GM23338 (cell line): ENCODE measurements around the gene CD86. TPM values are rescaled to one million over a fixed set of nuclear protein-coding genes. Genes with fewer than 3 reads are reported as not detected.

Experiments used
- ATAC-seq: fragments of 200-7000 bp; cut with Tn5 transposase; 3 replicates; pipeline ENCODE4 v1.9.1; 2020
- DNase-seq: peaks from one replicate; pipeline ENCODE4 v3.0.0-alpha.2; 2015; ENCODE audit warnings: low spot score
- H2AFZ ChIP-seq: fragments of 200-600 bp; sonication (generic); 2 replicates; pipeline ENCODE4 v1.8.0; 2016; ENCODE audit warnings: antibody characterized with exemption, mild to moderate bottlenecking, moderate library complexity
- H3F3A ChIP-seq: fragments of 200-600 bp; sonication (generic); replicated peaks from 2 replicates; pipeline ENCODE4 v1.8.0; 2017; ENCODE audit warnings: antibody characterized with exemption, mixed run types, low read depth
- H3K27ac ChIP-seq: fragments of 200-600 bp; sonication (generic); 2 replicates; pipeline ENCODE4 v1.6.1; 2016; ENCODE audit warnings: low read depth
- H3K27me3 ChIP-seq: fragments of 200-600 bp; sonication (generic); 2 replicates; pipeline ENCODE4 v1.8.0; 2016; ENCODE audit warnings: mild to moderate bottlenecking, mixed run types, moderate library complexity; ENCODE audit not compliant: insufficient read depth
- H3K36me3 ChIP-seq: fragments of 200-600 bp; sonication (generic); 2 replicates; pipeline ENCODE4 v1.8.0; 2016; ENCODE audit warnings: mild to moderate bottlenecking; ENCODE audit not compliant: insufficient read depth
- H3K4me1 ChIP-seq: fragments of 200-600 bp; sonication (generic); 2 replicates; pipeline ENCODE4 v1.8.0; 2016; ENCODE audit warnings: mild to moderate bottlenecking, moderate library complexity; ENCODE audit not compliant: insufficient read depth
- H3K4me2 ChIP-seq: fragments of 200-600 bp; sonication (generic); 2 replicates; pipeline ENCODE4 v1.7.1; 2017; ENCODE audit warnings: mixed run types
- H3K4me3 ChIP-seq: fragments of 200-600 bp; sonication (generic); 2 replicates; pipeline ENCODE4 v1.6.1; 2016; ENCODE audit warnings: mixed run types
- H3K79me2 ChIP-seq: fragments of 200-600 bp; sonication (generic); replicated peaks from 2 replicates; pipeline ENCODE4 v1.8.0; 2017; ENCODE audit warnings: mild to moderate bottlenecking; ENCODE audit not compliant: insufficient read depth
- H3K9me2 ChIP-seq: fragments of 200-600 bp; sonication (generic); 2 replicates; pipeline ENCODE4 v1.8.0; 2017; ENCODE audit not compliant: insufficient read depth
- H4K20me1 ChIP-seq: fragments of 200-600 bp; sonication (generic); replicated peaks from 2 replicates; pipeline ENCODE4 v1.8.0; 2017; ENCODE audit warnings: mild to moderate bottlenecking; ENCODE audit not compliant: insufficient read depth
- H3K27ac Mint-ChIP-seq: 2 replicates; pipeline ENCODE4 v1.8.0; 2020; ENCODE audit warnings: inconsistent platforms, mild to moderate bottlenecking, moderate library complexity, mixed read lengths
- H3K27me3 Mint-ChIP-seq: 3 replicates; pipeline ENCODE4 v1.8.0; 2022; ENCODE audit warnings: low read depth, mild to moderate bottlenecking, moderate library complexity, mixed read lengths, inconsistent platforms; ENCODE audit not compliant: insufficient read depth, poor library complexity
- H3K36me3 Mint-ChIP-seq: 3 replicates; pipeline ENCODE4 v1.8.0; 2021; ENCODE audit warnings: low read depth, mild to moderate bottlenecking, inconsistent platforms, moderate library complexity, mixed read lengths
- H3K4me1 Mint-ChIP-seq: 3 replicates; pipeline ENCODE4 v1.8.0; 2020; ENCODE audit warnings: mild to moderate bottlenecking, inconsistent platforms, mixed read lengths
- H3K4me3 Mint-ChIP-seq: 3 replicates; pipeline ENCODE4 v1.8.0; 2021; ENCODE audit warnings: moderate library complexity, mild to moderate bottlenecking, inconsistent platforms, mixed read lengths
- H3K9me3 Mint-ChIP-seq: 3 replicates; pipeline ENCODE4 v1.8.0; 2020; ENCODE audit warnings: moderate library complexity, mild to moderate bottlenecking, inconsistent platforms, mixed read lengths
- CREB1 ChIP-seq: fragments of 250-450 bp; sonication (Bioruptor Pico); IDR thresholded peaks from 2 replicates; pipeline ENCODE4 v1.5.0; 2020; ENCODE audit warnings: low read depth, mild to moderate bottlenecking, moderate library complexity
- EZH2 ChIP-seq: fragments of 200-600 bp; sonication (generic); IDR thresholded peaks from one replicate; pipeline ENCODE4 v1.8.0; 2017; ENCODE audit warnings: antibody characterized with exemption, mild to moderate bottlenecking, low read depth; ENCODE audit not compliant: unreplicated experiment
- EZH2phosphoT487 ChIP-seq: fragments of 200-600 bp; sonication (generic); IDR thresholded peaks from one replicate; pipeline ENCODE4 v1.8.1; 2018; ENCODE audit warnings: antibody characterized with exemption; ENCODE audit not compliant: unreplicated experiment
- JUNB ChIP-seq: IDR thresholded peaks from one replicate; pipeline ENCODE4 v1.6.1; 2016; ENCODE audit warnings: antibody characterized with exemption; ENCODE audit not compliant: unreplicated experiment
- NANOG ChIP-seq: IDR thresholded peaks from 2 replicates; pipeline ENCODE4 v1.6.1; 2016; ENCODE audit warnings: antibody characterized with exemption, borderline replicate concordance
- POLR2AphosphoS5 ChIP-seq: IDR thresholded peaks from 2 replicates; pipeline ENCODE4 v1.6.1; 2016; ENCODE audit warnings: antibody characterized with exemption, low read depth
- STAT1 ChIP-seq: IDR thresholded peaks from one replicate; pipeline ENCODE4 v1.6.1; 2016; ENCODE audit warnings: antibody characterized with exemption; ENCODE audit not compliant: unreplicated experiment
- ZNF114 ChIP-seq: fragments of 250-450 bp; sonication (Bioruptor Pico); IDR thresholded peaks from 2 replicates; pipeline ENCODE4 v1.5.0; 2020; ENCODE audit warnings: mild to moderate bottlenecking, moderate library complexity
- ZNF331 ChIP-seq: fragments of 250-450 bp; sonication (Bioruptor Pico); IDR thresholded peaks from 2 replicates; pipeline ENCODE4 v1.5.0; 2020; ENCODE audit warnings: low read depth, mild to moderate bottlenecking, moderate library complexity
- ZNF462 ChIP-seq: fragments of 250-450 bp; sonication (Bioruptor Pico); IDR thresholded peaks from 2 replicates; pipeline ENCODE4 v1.5.0; 2020; ENCODE audit warnings: mild to moderate bottlenecking, moderate library complexity
- polyA plus RNA-seq: library from polyadenylated mRNA; unstranded; fragments of >200 nt; fragmentation: Nextera tagmentation; extraction: Ambion mirVana; gene quantifications from 2 replicates; pipeline ENCODE4 v1.2.1, GENCODE V29; 2016
- total RNA-seq: library from RNA; depleted of rRNA; stranded (reverse); fragments of >200 nt; shearing (Covaris generic); gene quantifications from 2 replicates; pipeline ENCODE4 v1.2.3, GENCODE V29; 2014
- TF ChIP-seq, protein P1 (sequence below): IDR thresholded peaks from one replicate; pipeline ENCODE4 v1.6.1; 2018; ENCODE audit warnings: antibody characterized with exemption; ENCODE audit not compliant: unreplicated experiment
- TF ChIP-seq, protein P2 (sequence below): IDR thresholded peaks from 2 replicates; pipeline ENCODE4 v1.6.1; 2016; ENCODE audit warnings: antibody characterized with exemption
- TF ChIP-seq, protein P3 (sequence below), 2 experiments: fragments of 200-600 bp in 1 of 2; sonication (generic) in 1 of 2; conservative IDR thresholded peaks; 2 replicates each; pipeline versions ENCODE4 v1.5.1 to v1.6.1; 2016 to 2017; ENCODE audit warnings: antibody characterized with exemption in 2 of 2, low read depth in 2 of 2, mild to moderate bottlenecking in 2 of 2, moderate library complexity in 1 of 2

The CD86 gene
- total and polyA plus RNA-seq, 2 experiments from 2014 or later: 0.97 TPM; not detected in 1

- Mint-ChIP-seq H3K4me3 (no peak overlapping the region), H3K27me3 (no peaks in the 10 kb centered on the region), H3K9me3 (no peaks in the 10 kb centered on the region), H3K36me3 (no peaks in the 10 kb centered on the region), H3K4me1 (peaks cover 10% of the 10 kb centered on the region), H3K27ac (no peak overlapping the region)
- H3K4me1 ChIP-seq: 0 out of 2 replicates have a peak, but pooled peaks cover 4% of the 10 kb centered on the region
- ATAC-seq (no peak), DNase-seq (no peak)
- no peak overlapping the region for H3K4me2 ChIP-seq
- H3K27ac ChIP-seq: no peak overlapping the region
- TF ChIP-seq, protein P1, sequence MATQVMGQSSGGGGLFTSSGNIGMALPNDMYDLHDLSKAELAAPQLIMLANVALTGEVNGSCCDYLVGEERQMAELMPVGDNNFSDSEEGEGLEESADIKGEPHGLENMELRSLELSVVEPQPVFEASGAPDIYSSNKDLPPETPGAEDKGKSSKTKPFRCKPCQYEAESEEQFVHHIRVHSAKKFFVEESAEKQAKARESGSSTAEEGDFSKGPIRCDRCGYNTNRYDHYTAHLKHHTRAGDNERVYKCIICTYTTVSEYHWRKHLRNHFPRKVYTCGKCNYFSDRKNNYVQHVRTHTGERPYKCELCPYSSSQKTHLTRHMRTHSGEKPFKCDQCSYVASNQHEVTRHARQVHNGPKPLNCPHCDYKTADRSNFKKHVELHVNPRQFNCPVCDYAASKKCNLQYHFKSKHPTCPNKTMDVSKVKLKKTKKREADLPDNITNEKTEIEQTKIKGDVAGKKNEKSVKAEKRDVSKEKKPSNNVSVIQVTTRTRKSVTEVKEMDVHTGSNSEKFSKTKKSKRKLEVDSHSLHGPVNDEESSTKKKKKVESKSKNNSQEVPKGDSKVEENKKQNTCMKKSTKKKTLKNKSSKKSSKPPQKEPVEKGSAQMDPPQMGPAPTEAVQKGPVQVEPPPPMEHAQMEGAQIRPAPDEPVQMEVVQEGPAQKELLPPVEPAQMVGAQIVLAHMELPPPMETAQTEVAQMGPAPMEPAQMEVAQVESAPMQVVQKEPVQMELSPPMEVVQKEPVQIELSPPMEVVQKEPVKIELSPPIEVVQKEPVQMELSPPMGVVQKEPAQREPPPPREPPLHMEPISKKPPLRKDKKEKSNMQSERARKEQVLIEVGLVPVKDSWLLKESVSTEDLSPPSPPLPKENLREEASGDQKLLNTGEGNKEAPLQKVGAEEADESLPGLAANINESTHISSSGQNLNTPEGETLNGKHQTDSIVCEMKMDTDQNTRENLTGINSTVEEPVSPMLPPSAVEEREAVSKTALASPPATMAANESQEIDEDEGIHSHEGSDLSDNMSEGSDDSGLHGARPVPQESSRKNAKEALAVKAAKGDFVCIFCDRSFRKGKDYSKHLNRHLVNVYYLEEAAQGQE: no peak
- TF ChIP-seq POLR2AphosphoS5: no peak
- no peak for TF ChIP-seq EZH2phosphoT487
- no peak for TF ChIP-seq ZNF462
- no peak for TF ChIP-seq NANOG
- no peak for TF ChIP-seq STAT1
- no peak for TF ChIP-seq CREB1 (CRISPR knock-in tag)
- TF ChIP-seq, protein P2, sequence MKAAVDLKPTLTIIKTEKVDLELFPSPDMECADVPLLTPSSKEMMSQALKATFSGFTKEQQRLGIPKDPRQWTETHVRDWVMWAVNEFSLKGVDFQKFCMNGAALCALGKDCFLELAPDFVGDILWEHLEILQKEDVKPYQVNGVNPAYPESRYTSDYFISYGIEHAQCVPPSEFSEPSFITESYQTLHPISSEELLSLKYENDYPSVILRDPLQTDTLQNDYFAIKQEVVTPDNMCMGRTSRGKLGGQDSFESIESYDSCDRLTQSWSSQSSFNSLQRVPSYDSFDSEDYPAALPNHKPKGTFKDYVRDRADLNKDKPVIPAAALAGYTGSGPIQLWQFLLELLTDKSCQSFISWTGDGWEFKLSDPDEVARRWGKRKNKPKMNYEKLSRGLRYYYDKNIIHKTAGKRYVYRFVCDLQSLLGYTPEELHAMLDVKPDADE: no peak
- TF ChIP-seq JUNB: no peak
- TF ChIP-seq ZNF331 (CRISPR knock-in tag): no peak
- no peak for TF ChIP-seq EZH2
- TF ChIP-seq, protein P3, sequence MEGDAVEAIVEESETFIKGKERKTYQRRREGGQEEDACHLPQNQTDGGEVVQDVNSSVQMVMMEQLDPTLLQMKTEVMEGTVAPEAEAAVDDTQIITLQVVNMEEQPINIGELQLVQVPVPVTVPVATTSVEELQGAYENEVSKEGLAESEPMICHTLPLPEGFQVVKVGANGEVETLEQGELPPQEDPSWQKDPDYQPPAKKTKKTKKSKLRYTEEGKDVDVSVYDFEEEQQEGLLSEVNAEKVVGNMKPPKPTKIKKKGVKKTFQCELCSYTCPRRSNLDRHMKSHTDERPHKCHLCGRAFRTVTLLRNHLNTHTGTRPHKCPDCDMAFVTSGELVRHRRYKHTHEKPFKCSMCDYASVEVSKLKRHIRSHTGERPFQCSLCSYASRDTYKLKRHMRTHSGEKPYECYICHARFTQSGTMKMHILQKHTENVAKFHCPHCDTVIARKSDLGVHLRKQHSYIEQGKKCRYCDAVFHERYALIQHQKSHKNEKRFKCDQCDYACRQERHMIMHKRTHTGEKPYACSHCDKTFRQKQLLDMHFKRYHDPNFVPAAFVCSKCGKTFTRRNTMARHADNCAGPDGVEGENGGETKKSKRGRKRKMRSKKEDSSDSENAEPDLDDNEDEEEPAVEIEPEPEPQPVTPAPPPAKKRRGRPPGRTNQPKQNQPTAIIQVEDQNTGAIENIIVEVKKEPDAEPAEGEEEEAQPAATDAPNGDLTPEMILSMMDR (conservative IDR thresholded peaks at IDR 0.05; ENCODE audit: low read depth in 2 of 2): no peak
- TF ChIP-seq ZNF114 (CRISPR knock-in tag): no peak
- no peaks in the 10 kb centered on the region for H3F3A ChIP-seq
- no peaks in the 10 kb centered on the region for H3K9me2 ChIP-seq
- H4K20me1 ChIP-seq: no peaks in the 10 kb centered on the region
- H3K27me3 ChIP-seq: no peaks in the 10 kb centered on the region
- H2AFZ ChIP-seq: no peak overlapping the region
- no peak overlapping the region for H3K4me3 ChIP-seq
- no peaks in the 10 kb centered on the region for H3K36me3 ChIP-seq
- no peaks in the 10 kb centered on the region for H3K79me2 ChIP-seq
Observed at GRCh38 chr3:122012821-122013220, 42.3 kb upstream of the CD86 start.
